Esophagus (tissue), 2 donors: ENCODE results near the gene SPDYE3. TPM values are rescaled to one million over a fixed set of nuclear protein-coding genes. Genes with fewer than 3 reads are reported as not detected.

Experiments used
- H3K27ac ChIP-seq, 2 donors: one replicate each; pipeline ENCODE4 v1.5.1; 2013; ENCODE audit warnings: low read depth in 2 of 2, mild to moderate bottlenecking in 2 of 2, inconsistent platforms in 1 of 2, low read length in 1 of 2, moderate library complexity in 1 of 2
- H3K27me3 ChIP-seq, 2 donors: one replicate each; pipeline ENCODE4 v1.6.1; 2013; ENCODE audit warnings: low read length in 2 of 2, control low read depth in 1 of 2, mild to moderate bottlenecking in 1 of 2; ENCODE audit not compliant: insufficient read depth in 2 of 2, control insufficient read depth in 1 of 2
- H3K36me3 ChIP-seq, 2 donors: one replicate each; pipeline ENCODE4 v1.6.1; 2013; ENCODE audit warnings: low read length in 1 of 2; ENCODE audit not compliant: control insufficient read depth in 2 of 2, insufficient read depth in 2 of 2
- H3K4me1 ChIP-seq, 2 donors: one replicate each; pipeline ENCODE4 v1.6.1; 2013; ENCODE audit warnings: low read length in 1 of 2; ENCODE audit not compliant: control insufficient read depth in 2 of 2, insufficient read depth in 2 of 2
- H3K4me3 ChIP-seq, 2 donors: one replicate each; pipeline ENCODE4 v1.5.1; 2013; ENCODE audit warnings: low read length in 2 of 2, mild to moderate bottlenecking in 2 of 2, low read depth in 1 of 2, moderate library complexity in 1 of 2
- H3K9me3 ChIP-seq, 2 donors: one replicate each; pipeline ENCODE4 v1.6.1; 2013; ENCODE audit warnings: mild to moderate bottlenecking in 2 of 2, low read depth in 1 of 2, low read length in 1 of 2, moderate library complexity in 1 of 2; ENCODE audit not compliant: control insufficient read depth in 2 of 2, insufficient read depth in 1 of 2
- WGBS, 2 donors: extraction: QIAGEN DNeasy Blood & Tissue Kit; methylation state at CpG; one replicate each; pipeline ENCODE4 v1.1.7; 2013; 5-methylcytosine and 5-hydroxymethylcytosine counted together
- polyA plus RNA-seq, 2 donors: library from polyadenylated mRNA; stranded (reverse); fragments of 200-250 nt; gene quantifications; one replicate each; pipeline ENCODE4 v1.2.3, GENCODE V29; 2013
- donor health status: healthy with polysubstance abuse.
- donor health status: Bipolar disorder and iron deficiency.

Gene SPDYE3
- polyA plus RNA-seq, 2 donors: 0.05 to 0.10 TPM

GRCh38 chr7:100367676-100368613 lies 60.4 kb downstream of the SPDYE3 start:
- WGBS, 2 donors: 85 to 88% methylated on average over 12 of the region's 12 CpGs
- H3K27ac ChIP-seq: no peak overlapping the region

GRCh38 chr7:100369105-100369504 lies 61.6 kb downstream of the SPDYE3 start:
- no peaks in the 10 kb centered on the region for H3K27me3 ChIP-seq
- 60 to 68% methylated on average over 6 of the region's 6 CpGs for WGBS, 2 donors
- peaks cover 0 to 7% of the 10 kb centered on the region in 2 donors for H3K36me3 ChIP-seq
- H3K9me3 ChIP-seq: no peaks in the 10 kb centered on the region
- no peak overlapping the region for H3K4me3 ChIP-seq
- H3K27ac ChIP-seq: no peak overlapping the region
- peaks cover 0 to 4% of the 10 kb centered on the region in 2 donors for H3K4me1 ChIP-seq

More at GRCh38 chr7:100367676-100368613, 60.4 kb downstream of the SPDYE3 start:
- Histone ChIP-seq H3K4me1 (peaks cover 0 to 4% of the 10 kb centered on the region in 2 donors), H3K27me3 (no peaks in the 10 kb centered on the region), H3K9me3 (no peaks in the 10 kb centered on the region), H3K36me3 (peaks cover 0 to 7% of the 10 kb centered on the region in 2 donors), H3K4me3 (no peak overlapping the region)

GRCh38 chr7:100370303-100370702 lies 62.8 kb downstream of the SPDYE3 start:
- Histone ChIP-seq H3K4me3 (no peak overlapping the region), H3K27me3 (no peaks in the 10 kb centered on the region), H3K27ac (no peak overlapping the region), H3K4me1 (peaks cover 0 to 4% of the 10 kb centered on the region in 2 donors), H3K36me3 (peaks cover 0 to 7% of the 10 kb centered on the region in 2 donors), H3K9me3 (no peaks in the 10 kb centered on the region)
- WGBS, 2 donors: 29 to 42% methylated on average over 4 of the region's 4 CpGs

- 74 to 85% methylated on average over 6 of the region's 6 CpGs for WGBS, 2 donors
- Histone ChIP-seq H3K4me3 (no peak overlapping the region), H3K27me3 (no peaks in the 10 kb centered on the region), H3K36me3 (peaks cover 0 to 7% of the 10 kb centered on the region in 2 donors), H3K4me1 (peaks cover 0 to 4% of the 10 kb centered on the region in 2 donors), H3K27ac (no peak overlapping the region), H3K9me3 (no peaks in the 10 kb centered on the region)
These were observed 63.2 kb downstream of the SPDYE3 start for GRCh38 chr7:100370746-100371145.

GRCh38 chr7:100371561-100372171 lies 64.2 kb downstream of the SPDYE3 start:
- H3K9me3 ChIP-seq: no peaks in the 10 kb centered on the region
- H3K27ac ChIP-seq: no peak overlapping the region
- H3K27me3 ChIP-seq: no peaks in the 10 kb centered on the region
- 64 to 70% methylated on average over 7 of the region's 7 CpGs for WGBS, 2 donors
- H3K36me3 ChIP-seq: peaks cover 0 to 7% of the 10 kb centered on the region in 2 donors
- H3K4me1 ChIP-seq: no peaks in the 10 kb centered on the region
- H3K4me3 ChIP-seq: no peak overlapping the region

Other genes starting within 250 kb of the SPDYE3 start
- gene ZNF3, start 226.0 kb upstream of the SPDYE3 start, polyA plus RNA-seq: 10 to 100 TPM; 10.4 to 14.6 TPM
- 100 to 1,000 TPM in 1 of 2 donors, 10 to 100 TPM in 1; 86.7 to 119 TPM for gene COPS6, start 218.7 kb upstream of the SPDYE3 start, polyA plus RNA-seq
- 10 to 100 TPM; 46.4 to 66.8 TPM for gene MCM7, start 206.3 kb upstream of the SPDYE3 start, polyA plus RNA-seq
- gene AP4M1, start 206.1 kb upstream of the SPDYE3 start, polyA plus RNA-seq: 10 to 100 TPM; 17.3 to 19.3 TPM
- 10 to 100 TPM; 23.3 to 29.6 TPM for gene TAF6, start 188.3 kb upstream of the SPDYE3 start, polyA plus RNA-seq
- 1 to 10 TPM; 5.5 to 5.8 TPM for gene CNPY4, start 188.1 kb upstream of the SPDYE3 start, polyA plus RNA-seq
- gene MBLAC1, start 180.7 kb upstream of the SPDYE3 start, polyA plus RNA-seq: 1 to 10 TPM; 2.7 to 3.7 TPM
- 100 to 1,000 TPM in 1 of 2 donors, 10 to 100 TPM in 1; 85.7 to 138 TPM for gene LAMTOR4, start 158.8 kb upstream of the SPDYE3 start, polyA plus RNA-seq
- gene TRAPPC14, start 149.0 kb upstream of the SPDYE3 start, polyA plus RNA-seq: 10 to 100 TPM; 18.5 to 27.2 TPM
- gene GAL3ST4, start 139.1 kb upstream of the SPDYE3 start, polyA plus RNA-seq: 1 to 10 TPM; 4.4 to 5.1 TPM
- 1 to 10 TPM; 1.1 to 2.2 TPM for gene GPC2, start 130.3 kb upstream of the SPDYE3 start, polyA plus RNA-seq
- gene STAG3, start 129.8 kb upstream of the SPDYE3 start, polyA plus RNA-seq: under 1 TPM; 0.25 to 0.73 TPM
- gene PVRIG, start 87.8 kb upstream of the SPDYE3 start, polyA plus RNA-seq: under 1 TPM; 0.24 to 0.31 TPM
- 10 to 100 TPM; 22.9 to 79.2 TPM for gene PILRB, start 50.4 kb downstream of the SPDYE3 start, polyA plus RNA-seq
- gene PILRA, start 65.8 kb downstream of the SPDYE3 start, polyA plus RNA-seq: 1 to 10 TPM in 1 of 2 donors, under 1 TPM in 1; 0.85 to 1.7 TPM
- 1 to 10 TPM; 2.2 to 2.8 TPM for gene ZCWPW1, start 121.0 kb downstream of the SPDYE3 start, polyA plus RNA-seq
- gene MEPCE, start 122.1 kb downstream of the SPDYE3 start, polyA plus RNA-seq: 10 to 100 TPM; 18.0 to 21.8 TPM
- 10 to 100 TPM; 32.1 to 61.5 TPM for gene PPP1R35, start 128.8 kb downstream of the SPDYE3 start, polyA plus RNA-seq
- under 1 TPM; 0.31 to 0.65 TPM for gene SPACDR, start 156.6 kb downstream of the SPDYE3 start, polyA plus RNA-seq
- gene TSC22D4, start 171.5 kb downstream of the SPDYE3 start, polyA plus RNA-seq: 10 to 100 TPM; 40.0 to 60.0 TPM
- 1 to 10 TPM in 1 of 2 donors, under 1 TPM in 1; 0.32 to 1.3 TPM for gene NYAP1, start 176.2 kb downstream of the SPDYE3 start, polyA plus RNA-seq
- 10 to 100 TPM; 15.8 to 37.9 TPM for gene AGFG2, start 231.5 kb downstream of the SPDYE3 start, polyA plus RNA-seq